Measurements from ENCODE around the gene PHF14.
"Not testable (repeated sequence)": the region's sequence is repeated elsewhere in the genome, so short reads cannot be mapped to it uniquely, and the experiment has no call there.

Gene PHF14

DNA sequence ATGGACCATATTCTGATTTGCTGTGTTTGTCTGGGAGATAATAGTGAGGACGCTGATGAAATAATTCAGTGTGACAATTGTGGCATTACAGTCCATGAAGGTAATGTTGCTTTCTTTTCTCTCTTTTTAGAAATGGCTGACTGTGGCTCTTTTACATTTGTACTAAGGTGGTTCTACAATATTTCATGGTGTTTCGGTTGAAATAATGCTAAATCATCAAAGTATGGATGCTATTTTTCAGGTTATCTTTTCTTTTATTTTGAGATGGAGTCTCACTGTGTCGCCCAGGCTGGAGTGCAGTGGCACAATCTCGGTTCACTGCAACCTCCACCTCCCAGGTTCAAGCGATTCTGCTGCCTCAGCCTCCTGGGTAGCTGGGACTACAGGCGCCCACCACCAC, 17.1 kb downstream of the PHF14 start:
- DNase-seq = not testable (repeated sequence)

DNA sequence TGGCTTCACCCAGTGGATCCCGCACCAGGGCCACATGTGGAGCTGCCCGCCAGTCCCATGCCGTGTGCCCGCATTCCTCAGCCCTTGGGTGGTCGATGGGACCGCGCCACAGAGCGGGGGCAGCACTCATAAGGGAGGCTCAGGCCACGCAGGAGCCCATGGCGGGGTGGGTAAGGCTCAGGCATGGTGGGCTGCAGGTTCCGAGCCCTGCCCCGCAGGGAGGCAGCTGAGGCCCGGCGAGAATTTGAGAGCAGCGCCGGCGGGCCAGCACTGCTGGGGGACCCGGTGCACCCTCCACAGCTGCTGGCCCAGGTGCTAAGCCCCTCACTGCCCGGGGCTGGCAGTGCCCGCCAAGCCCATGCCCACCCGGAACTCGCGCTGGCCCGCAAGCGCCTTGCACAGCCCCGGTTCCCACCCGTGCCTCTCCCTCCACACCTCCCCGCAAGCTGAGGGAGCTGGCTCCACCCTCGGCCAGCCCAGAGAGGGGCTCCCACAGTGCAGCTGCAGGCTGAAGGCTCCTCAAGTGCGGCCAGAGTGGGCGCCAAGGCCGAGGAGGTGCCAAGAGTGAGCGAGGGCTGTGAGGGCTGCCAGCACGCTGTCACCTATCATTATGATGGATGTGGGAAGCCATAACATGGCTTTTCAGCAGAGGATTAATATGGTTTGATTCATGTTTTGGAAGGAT, 22.0 kb downstream of the PHF14 start:
- DNase-seq = not testable (repeated sequence)

DNA sequence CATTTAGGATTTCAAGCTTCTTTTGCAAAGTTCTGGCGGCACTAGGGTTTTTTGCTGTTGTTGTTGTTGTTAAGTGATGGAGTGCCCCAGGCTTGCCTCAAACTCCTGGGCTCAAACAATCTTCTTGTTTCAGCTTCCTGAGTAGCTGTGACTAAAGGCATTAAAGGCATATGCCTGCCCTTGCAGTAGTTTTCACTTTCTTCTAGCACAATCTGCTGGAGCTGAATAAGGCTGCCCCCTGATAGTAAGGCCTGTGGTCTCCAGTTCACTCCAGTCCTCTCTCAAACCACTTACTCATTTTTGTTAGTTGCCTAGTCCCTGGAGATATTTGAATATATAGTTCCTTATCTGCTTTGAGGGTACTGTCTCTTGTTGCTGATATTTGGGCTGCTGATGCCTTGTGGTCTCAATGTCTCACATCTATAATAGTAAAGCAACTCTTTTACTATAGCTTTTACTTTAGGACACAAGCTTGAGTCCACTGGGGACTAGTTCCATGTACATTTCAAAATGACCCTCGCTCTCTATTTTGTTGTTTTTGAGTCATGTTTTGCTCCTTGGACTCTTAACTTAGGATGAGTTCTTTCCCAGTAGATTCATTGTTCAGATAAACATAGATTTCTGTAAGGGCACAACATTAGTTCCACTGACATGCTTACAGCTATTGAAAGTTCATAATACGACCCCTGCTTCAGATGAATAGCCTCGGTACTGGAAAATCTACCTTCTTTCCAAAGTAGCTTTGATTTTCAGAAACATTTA, 25.5 kb downstream of the PHF14 start:
- DNase-seq = no peak

DNA sequence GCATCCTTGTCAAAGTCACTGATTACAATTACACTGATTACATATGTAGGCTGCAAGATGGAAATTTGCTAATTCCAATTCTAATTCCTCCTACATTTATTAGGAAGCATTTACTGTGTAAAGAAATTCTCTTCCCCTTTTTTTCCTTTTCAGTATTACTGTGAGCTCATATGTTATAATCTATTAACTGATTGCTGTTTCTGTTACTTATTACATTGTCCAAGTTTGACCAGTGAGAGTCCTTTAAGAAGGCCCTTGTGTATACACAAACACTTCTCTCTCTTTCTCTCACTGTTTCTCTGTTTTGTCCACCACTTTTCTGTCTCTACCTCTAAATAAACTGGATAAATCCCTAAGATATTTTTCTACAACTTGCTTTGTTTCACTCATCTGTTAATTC, 31.5 kb downstream of the PHF14 start:
- no peak for DNase-seq

GRCh38 chr7:11006291-11006690, 32.6 kb downstream of the PHF14 start:
- DNase-seq = no peak

DNA sequence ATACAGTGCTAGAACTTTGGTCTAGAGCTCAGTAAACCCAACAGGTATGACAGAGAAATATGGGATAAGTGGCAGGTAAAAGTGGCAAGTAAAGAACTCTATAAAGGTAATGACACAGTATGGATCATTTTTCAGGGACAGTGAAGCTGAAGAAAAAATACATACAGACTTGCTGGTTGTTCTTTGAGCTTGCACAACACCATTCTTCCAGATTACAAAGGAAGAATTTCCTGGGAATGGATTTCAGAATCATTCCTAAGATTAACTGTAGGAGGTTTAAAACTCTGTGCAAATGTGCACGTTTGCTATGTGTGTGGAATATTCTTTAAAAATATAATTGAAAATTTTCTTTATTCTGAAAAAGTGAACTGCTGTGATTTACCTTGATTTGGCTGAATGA, 36.0 kb downstream of the PHF14 start:
- DNase-seq = no peak

DNA sequence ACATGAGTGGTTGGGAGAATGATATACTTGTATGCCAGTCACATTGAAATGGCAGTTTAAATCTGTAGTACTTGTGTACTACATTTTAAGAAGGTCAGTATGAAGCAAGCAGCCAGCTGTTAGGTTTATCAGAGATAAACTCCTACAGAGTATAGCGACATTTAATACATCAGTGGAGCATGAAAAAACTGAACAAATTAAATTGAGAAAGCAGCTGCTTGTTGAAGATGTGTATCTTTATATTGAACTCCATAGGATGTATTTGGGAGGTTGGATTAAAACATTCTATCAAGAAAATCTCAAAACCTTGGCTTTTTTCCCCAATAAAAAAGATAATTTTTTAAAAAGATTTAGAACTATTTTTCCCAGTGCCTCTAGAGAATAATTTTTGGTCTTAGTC, 47.8 kb downstream of the PHF14 start:
- no peak for DNase-seq

DNA sequence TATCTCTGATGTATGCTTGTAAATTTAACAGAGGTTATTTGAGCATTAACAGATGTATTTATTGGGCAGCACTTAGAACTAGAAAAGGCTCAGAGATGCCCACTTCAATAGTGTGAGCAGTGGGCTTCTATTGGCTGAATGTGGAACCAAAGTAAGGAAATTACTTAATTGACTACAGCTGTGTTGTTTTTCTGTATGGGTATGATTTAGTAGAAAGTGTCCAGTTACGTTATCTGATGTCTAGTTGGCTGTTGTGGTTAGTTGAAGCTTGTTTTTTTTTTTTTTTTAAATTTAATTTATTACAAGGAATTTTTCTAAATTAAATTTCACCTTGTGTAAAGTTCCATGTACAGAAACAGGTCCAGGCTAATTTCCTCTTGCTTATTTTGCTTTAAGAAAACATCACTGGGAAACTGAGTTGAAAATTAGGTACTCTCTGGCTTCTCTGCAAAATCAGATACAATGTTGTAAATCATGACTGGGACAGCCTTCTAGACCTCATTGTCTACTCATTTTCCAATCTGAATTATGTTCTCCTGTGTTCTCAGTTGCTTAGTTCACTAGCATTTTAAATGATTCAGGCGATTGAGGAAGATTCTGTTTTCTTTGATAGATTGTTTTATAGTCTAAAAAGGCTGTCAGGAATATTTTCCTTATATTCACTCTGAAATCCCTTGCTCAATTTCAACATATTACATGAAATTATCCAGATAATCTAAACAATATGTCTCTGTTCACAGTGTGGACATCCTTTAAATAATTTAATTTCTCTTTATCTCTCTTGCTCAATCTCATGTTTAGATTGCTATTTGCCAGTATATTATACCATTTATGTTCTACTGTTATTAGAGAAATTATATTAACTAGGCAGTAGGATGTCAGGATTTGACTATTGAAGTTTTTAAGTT, 53.0 kb downstream of the PHF14 start:
- no peak for DNase-seq

GRCh38 chr7:11035661-11036060, 62.0 kb downstream of the PHF14 start:
- DNase-seq = no peak

DNA sequence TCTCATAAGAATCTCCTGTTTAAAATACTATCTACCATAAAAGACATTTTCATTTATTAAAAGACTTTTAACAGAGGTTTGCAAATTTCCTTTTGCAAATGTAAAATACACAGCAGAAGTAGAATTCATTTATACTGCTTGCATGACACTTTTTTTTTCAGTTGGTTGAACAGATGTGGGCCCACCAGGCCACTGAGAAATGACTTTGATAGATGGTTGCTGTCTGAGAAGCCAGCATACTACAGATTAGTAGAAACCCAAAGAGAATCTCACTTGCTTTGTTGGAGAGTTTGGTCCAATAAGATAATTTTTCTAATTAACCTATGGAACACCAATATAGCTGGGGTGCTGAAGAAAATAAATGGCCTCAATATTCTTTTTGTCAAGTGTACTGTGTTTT, 66.3 kb downstream of the PHF14 start:
- no peak for DNase-seq

DNA sequence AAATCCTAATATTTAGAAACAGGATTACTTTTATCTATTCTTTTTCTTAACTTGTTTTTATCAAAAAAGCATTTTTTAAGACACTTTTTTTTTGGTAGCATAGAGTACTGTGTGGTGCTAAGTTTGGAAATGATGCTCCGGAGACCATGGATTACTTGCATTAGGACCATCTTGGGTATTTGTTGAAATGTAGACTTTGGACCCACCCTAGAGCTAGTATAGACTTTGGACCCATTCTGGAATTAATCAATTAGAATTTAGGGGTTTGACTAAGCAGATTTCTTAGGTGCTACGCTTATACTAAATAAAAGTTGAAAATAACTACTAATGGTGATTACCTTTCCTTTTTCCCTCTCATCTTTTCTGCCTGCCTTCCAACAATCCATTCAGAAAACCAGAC, 80.4 kb downstream of the PHF14 start:
- no peak for DNase-seq

DNA sequence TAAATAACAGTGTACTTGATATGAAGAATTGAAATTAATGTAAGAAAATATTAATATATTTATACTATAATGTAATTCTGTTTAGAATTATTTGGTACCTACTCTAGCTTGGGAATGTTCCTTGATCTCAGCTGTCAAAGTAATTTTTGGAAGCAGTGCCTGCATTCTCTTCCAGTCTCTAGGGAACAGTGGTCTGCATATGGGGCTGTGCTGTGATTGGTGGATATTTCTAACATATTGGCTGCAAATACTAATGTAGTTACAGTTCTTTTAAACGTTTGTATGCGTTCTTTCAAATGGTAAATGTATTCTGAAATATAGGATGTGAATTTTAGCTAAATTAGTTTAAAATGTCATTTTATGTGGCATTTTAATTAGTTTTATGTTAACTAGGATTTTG, 87.2 kb downstream of the PHF14 start:
- no peak for DNase-seq

GRCh38 chr7:11062110-11062509, 88.4 kb downstream of the PHF14 start:
- no peak for DNase-seq

DNA sequence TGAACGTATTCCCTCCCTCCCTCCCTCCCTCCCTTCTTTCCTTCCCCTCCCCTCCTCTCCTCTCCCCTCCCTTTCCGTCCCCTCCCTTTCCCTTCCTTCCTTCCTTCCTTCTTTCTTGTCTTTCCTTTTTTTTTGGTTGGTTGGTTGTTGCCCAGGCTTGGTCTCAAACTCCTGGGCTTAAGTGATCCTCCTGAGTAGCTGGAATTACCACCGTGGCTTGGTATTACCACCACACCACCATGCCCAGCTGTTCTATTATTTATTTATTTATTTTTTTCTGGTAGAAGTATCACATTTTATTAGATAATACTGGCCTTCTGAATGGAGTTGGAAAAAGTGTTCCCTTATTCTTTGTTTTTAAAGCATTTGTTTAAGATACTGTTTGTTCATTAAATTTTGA, 95.9 kb downstream of the PHF14 start:
- no peak for DNase-seq

- DNase-seq = no peak
Measured at GRCh38 chr7:11077816-11078215, 104.1 kb downstream of the PHF14 start.

DNA sequence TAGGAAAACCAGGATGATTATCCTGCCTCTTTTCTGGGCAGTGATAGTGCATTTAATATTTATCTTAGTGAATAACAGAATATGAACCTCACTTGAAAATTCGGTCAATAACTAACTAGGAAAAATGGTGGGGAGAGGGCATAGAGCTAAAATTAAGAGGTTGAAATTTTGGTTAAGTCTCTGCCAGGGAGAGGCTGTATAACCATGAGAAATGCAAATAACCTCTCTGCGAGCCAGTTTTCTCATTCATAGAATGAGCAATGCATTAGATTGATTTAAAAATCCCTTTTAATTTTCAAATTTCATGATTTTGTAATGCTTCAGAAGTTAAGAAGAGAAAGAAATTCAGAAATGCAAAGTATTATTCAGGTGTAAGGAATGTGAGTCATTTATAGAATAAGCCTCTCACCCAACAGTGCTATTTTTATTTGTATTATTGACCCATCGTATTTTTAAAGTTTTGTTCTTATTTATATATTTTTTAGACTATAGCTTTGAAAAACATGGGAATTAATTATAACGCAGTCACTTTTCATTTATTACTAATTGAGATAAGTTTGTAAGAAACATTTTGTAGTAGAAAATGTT, 104.7 kb downstream of the PHF14 start:
- DNase-seq = no peak

DNA sequence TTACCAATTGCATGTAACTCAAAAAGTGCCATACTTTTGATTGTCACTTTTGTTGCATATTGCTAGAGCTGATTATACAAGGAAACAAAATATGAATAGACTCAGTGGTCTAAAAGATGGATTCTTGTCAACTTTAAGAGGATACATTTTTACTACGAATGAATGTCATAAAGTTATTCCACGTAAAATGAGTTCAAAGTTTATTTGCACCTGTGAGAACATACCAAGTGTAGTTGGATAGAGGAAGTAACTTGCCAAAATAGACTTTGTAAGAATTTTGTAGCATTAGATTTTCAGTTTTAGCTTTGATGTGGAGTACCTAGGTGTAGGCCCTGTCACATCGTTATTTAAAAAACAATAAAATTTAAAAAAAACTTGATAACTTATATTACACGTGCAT, 106.2 kb downstream of the PHF14 start:
- no peak for DNase-seq

- DNase-seq = no peak
Measured at GRCh38 chr7:11082121-11082520, 108.4 kb downstream of the PHF14 start.

DNA sequence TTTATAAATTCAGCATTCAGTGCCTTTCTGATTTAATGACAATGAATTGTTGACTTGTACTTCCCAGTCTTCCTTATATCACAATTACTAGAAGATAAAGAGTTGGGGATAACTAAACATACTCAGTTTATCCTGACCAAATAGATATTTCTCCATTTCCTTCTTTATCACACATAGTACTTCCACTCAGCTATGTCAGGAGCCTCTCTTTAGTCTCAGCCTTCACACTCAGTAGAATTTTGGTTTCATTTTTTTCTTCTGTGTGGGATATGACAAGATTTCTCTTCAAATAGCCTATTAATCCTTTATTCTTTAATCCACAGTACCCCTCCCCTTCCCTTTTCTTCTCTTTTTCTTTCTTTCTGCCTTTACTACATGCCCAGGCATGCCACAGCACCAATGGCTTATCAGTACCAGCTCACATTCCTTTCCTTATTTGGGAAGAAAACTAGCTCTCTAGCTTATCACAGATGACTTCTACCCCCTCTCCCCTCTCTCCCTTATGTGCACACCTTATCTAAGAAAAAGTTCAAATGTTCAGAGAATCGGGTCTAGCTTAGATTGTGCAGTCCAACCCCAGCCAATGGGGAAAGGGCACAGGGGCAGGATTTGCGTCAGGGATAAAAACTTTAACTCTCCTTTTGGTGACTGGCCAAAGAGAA, 109.0 kb downstream of the PHF14 start:
- no peak for DNase-seq

GRCh38 chr7:11083214-11083568, 109.5 kb downstream of the PHF14 start:
- no peak for DNase-seq

DNA sequence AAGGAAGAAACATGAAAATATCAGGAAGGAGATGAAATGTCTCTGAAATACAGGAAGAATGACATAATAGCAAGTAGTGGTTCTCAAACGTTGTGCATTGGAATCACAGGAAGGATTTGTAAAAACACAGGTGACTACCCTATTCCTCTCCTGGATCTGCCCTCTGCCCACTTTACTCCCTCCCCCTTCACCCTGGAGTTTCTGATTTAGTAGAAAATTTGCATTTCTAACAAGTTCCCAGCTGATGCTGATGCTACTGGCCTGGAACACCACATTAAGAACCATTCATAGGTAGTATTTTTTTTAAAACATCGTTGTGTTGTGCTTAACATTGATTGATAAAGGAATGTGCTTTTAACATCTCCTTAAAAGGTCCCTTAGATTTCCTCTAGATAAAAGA, 130.9 kb downstream of the PHF14 start:
- DNase-seq = no peak

DNA sequence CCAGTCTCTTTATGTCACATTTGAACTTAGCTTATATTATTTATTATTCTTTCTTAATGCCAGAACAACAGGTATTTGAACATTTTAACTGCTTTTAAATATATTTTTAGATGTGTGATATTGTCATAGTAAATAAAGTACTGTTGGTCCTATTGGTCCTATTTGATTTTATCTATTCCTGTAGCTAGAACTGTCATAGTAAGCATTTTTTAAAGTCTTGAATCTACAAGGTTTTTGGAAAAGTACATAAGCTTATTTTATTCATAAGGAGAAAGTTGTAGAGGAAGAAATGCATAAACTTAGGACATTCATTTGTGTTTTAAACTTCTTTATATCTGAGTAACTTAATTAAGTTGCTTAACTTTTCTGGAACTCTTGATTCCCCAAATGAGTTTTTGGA, 136.0 kb downstream of the PHF14 start:
- no peak for DNase-seq

Data from T-helper 1 cell (primary cell).